ENCODE results near the gene MYO7B.

MYO7B gene

DNA sequence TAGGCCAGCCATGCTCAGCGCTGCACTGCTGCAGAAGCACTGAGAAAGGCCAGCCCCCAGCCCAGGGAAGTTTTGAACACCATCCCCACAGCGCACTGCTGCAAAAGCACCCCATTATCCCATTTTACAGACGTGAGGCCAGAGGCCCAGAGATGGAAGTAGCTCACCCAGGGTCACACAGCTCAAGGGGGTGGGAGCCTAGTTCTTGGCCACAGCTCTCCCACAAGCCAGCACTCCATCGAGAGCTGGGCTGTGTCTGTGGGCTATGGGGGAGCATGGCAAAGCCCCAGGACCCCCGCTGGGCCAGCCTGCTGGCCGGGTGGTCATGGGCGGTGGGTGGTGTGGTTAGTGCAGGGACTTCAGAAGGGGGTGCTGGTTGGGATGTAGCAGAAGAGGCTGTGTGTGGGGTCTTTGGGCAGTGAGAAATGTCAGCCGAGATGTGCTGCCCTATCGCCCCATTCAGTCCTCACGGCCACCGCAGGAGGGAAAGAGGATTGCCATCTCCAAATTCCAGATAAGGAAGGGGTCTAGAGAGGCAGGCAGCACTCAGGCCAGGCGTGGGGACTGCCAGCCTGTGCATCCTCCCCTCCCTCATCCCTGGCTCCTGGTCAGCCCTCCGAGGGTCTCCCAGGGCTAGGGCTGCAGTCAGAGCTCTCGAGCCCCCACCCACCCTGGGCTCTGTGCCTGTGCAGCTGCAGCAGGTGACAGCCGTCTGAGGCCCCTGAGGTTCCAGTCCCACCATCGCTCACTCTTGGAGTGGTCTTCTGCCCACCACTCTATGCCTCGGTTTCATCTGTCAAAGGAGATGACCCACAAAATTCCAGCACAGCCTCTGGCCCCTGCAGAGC is 93.5 kb downstream of the MYO7B start:
- DNase-seq = no peak

DNA sequence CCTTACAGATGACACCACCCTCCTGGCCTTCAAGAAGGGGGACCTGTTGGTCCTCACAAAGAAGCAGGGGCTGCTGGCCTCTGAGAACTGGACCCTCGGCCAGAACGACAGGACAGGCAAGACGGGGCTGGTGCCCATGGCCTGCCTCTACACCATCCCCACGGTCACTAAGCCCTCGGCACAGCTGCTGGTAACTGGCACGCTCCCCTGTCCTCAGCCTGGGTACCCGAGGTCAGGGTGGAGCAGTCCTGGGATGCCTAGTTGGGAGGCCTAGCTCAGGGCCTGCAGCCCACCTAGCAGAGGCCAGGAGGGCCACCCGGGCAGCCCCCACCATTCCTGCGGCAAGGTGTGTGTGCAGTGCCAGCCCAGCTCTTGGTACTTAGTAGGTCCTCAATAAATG is 94.2 kb downstream of the MYO7B start:
- no peak for DNase-seq

DNA sequence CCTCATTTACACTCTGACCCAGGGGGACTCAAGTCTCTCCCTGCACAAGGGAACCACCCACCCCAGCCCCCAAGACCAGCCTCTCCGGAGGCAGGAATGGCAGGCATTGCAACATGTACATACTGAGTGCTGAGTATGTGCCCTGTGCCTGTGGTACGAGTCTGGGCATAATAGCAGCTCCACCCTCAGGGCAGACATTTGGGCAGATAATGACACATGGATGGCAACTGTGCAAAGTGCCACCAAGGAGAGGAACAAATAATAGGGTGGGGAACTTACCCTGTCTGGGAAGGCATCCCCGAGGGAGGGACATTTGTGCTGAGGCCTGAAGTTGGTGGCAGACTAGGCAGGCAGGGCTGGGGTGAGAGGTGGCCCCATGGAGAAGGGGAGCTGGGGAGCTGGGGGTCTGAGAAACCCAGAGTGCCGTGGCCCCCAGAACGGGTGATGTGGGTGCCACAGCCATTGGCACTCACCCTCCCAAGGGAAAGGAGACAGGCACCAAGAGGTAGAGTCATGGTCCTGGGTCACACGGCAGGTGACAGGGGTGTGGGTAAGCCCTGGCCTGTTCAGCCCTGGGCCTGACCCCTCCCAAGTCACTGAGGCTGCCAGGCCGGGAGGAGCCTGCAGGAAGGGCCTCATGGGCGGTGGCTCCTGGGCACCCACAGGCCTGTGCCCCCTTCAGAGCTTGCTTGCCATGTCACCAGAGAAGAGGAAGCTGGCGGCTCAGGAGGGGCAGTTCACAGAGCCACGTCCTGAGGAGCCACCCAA is 94.8 kb downstream of the MYO7B start:
- no peak for DNase-seq

DNA sequence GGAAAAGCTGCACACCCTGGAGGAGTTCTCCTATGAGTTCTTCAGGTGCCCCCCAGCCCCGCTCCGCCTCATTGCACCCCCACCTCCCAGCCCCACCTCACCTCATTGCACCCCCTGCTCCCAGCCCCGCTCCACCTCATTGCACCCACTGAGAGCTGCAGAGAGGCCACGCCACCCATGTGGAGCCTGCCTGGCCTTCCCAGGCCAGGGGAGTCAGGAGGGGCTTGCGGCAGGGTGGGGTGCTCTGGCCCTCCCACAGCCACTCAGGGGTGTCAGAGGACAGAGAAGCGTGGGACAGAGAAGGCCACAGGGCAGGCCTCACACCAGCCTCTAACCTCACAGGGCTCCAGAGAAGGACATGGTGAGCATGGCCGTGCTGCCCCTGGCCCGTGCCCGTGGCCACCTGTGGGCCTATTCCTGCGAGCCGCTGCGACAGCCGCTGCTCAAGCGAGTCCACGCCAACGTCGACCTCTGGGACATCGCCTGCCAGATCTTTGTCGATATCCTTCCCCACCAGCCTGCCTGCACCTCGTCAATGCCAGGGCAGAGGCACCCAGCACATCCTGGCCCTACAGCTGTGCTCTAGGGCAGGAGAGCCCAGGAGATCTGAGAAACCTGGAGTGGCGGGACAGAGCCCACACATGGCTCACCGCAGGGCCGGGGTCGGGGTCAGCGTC is 95.5 kb downstream of the MYO7B start:
- no peak for DNase-seq

DNA sequence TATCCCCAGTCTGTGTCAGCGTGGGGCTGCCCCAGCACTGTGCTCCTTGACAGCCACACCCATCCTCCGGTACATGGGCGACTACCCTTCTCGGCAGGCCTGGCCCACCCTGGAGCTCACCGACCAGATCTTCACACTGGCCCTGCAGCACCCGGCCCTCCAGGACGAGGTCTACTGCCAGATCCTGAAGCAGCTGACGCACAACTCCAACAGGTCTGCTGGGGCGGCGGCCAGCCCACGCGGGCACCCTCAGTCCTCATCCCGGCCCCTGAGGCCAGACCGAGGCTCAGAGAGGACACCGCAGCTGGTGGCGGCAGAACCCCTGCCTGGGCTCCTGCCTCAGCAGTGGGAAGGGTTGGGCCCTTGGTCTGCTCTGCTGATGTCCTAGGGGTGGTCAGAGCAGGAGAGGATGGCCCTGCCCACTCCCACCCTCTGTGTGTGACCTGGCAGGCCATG is 96.1 kb downstream of the MYO7B start:
- DNase-seq = no peak

GRCh38 chr2:127631997-127632581 is 96.6 kb downstream of the MYO7B start:
- no peak for DNase-seq

DNA sequence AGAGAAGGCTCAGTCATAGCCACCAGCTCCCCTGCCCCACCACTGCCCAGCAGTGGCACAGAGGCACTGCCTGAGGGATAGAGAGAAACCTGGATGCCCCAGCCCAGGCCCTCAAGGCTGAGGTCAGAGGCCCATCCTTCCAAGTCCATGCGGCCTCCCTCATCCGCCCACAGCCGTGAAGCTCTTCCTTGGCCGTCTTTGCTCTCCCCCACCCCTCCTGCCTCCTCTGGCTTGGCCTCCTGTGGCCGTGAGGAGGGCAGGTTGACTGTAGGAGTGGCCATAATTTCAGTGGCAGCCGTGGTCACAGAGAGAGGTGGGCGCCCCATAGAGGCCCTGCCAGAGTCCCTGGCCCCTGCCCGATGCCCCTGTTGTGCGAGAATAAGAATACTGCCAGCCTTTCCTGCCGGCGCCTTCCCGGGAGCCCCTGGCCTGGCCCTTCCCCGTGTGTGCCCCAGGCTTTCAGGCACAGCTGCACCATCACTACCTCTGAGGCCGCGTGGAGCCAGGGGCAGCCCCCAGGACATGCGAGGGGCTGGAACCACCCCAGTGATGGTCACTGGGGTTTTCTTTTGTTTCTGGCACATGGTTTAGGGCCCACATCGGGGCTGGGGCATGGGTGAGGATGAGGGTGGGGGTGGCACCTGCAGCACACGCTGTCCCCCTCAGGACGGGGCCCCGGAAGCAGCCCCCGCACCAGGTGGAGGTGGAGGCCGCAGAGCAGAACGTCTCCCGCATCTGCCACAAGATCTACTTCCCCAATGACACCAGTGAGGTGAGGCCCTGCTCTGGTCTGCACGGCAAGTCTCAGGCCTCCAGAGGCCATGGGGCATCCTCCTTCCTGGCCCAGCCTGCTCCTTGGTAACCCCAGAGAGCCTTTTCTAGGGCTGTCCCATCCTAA is 97.4 kb downstream of the MYO7B start:
- DNase-seq = no peak

- no peak for DNase-seq
Measured at GRCh38 chr2:127633556-127634065, 98.1 kb downstream of the MYO7B start.

- peak; percentile 6 for DNase-seq
Measured at GRCh38 chr2:127634066-127634617, 98.7 kb downstream of the MYO7B start.

GRCh38 chr2:127634626-127635379 is 99.3 kb downstream of the MYO7B start:
- no peak for DNase-seq

- no peak for DNase-seq
Measured at GRCh38 chr2:127635380-127636237, 100.1 kb downstream of the MYO7B start.

- no peak for DNase-seq
Measured at GRCh38 chr2:127636248-127637235, 101.1 kb downstream of the MYO7B start.

DNA sequence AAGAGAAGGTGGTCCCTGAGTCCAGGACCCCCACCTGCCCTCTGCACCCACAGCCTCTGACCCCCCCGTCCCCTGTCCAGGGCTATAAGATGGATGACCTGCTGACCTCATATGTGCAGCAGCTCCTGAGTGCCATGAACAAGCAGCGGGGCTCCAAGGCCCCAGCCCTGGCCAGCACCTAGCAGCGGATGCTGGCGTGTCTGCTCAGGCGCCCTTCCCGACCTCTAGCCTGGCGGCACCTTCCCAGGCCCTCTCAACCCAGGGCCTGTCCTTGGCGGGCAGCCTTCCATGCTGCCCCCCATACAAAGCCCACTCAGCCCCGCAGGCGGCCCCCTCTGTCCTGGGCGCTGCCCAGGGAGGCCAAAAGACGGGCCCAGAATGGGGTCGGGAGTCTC is 101.8 kb downstream of the MYO7B start:
- no peak for DNase-seq

- no peak for DNase-seq
Measured at GRCh38 chr2:127637725-127638252, 102.3 kb downstream of the MYO7B start.

DNA sequence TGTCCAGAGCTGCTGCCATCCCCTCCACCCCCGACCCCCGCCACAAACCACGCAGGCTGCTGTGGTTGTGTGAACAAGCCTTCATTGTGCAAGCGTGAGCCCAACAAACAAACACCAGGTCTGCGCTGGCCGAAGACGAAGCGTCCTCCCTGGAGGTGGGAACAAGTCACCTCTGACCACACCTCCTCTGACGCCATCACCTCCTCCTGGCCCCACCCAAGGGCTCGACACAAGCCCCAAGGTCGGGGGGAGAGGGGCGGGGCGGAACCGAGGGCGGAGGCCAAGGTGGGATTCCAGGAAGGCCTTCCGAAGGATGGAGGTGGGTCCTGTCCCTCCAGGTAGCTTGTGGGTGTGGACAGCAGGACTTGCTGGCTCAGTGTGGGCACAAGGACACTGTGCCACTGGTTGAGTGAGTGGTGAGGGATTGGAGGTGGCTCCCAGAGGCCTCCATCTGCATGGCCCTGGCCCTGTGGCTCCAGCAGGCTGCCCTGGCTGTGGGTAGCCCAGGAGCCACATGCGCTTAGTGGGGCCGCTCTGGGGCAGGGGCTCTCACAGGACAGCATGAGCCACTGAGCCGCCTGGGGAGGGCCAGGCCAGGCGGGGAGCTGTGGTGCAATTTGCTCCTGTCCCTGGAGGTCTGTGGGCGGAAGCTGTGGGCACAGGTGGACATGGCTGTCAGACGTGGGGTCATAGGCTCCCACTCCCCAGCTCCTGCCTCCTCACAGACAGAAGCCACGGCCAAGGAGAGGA is 103.1 kb downstream of the MYO7B start:
- no peak for DNase-seq

DNA sequence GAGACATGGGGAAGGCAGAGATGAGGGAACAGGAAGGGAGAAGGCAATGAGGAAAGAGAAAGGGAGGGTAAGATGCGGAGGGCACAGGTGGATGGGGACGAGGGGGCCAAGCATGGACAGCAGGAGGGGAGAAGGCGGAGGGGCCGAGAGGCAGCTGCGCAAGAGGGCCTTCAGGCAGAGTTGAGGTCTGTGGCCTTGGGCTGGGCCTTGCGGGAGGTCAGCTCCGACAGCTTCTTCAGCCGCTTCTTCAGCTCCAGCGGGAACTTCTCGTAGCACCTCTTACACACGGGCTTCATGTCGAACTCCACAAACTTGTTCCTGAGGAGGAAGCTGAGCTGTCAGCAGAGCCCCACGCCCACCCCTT is 103.6 kb downstream of the MYO7B start:
- DNase-seq = no peak
